DMS53 treated with DMSO at 0.1 percent for 48 hours (cell line): ENCODE results near the gene ADCY7.
A peak's percentile ranks its signal among the peaks of the same experiment; 100 is the strongest.
"Not testable (repeated sequence)": the region's sequence is repeated elsewhere in the genome, so short reads cannot be mapped to it uniquely, and the experiment has no call there.

ENCODE experiments used
- DNase-seq: peaks from one replicate; lab custom pipeline; 2025; ENCODE audit not compliant: unreplicated experiment; lab: John Stamatoyannopoulos, UW

Gene ADCY7

DNA sequence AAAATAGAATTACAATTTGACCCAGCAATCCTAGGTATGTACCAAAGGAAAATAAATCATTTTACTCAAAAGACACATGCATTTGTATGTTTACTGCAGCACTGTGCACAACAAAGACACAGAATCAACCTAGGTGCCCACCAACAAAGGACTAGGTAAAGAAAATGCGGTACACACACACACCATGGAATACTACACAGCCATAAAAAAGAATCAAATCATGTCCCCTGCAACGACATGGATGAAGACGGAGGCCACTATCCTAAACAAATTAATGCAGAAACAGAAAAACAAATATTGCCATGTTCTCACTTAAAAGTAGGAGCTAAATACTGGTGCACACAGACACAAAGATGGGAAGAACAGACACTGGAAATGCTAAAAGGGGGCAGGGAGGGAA, 66.2 kb downstream of the ADCY7 start:
- no peak for DNase-seq

- no peak for DNase-seq
Measured at GRCh38 chr16:50334106-50334975, 68.0 kb downstream of the ADCY7 start.

- no peak for DNase-seq
Measured at GRCh38 chr16:50335196-50335958, 69.0 kb downstream of the ADCY7 start.

- no peak for DNase-seq
Measured at GRCh38 chr16:50336884-50337283, 70.5 kb downstream of the ADCY7 start.

DNA sequence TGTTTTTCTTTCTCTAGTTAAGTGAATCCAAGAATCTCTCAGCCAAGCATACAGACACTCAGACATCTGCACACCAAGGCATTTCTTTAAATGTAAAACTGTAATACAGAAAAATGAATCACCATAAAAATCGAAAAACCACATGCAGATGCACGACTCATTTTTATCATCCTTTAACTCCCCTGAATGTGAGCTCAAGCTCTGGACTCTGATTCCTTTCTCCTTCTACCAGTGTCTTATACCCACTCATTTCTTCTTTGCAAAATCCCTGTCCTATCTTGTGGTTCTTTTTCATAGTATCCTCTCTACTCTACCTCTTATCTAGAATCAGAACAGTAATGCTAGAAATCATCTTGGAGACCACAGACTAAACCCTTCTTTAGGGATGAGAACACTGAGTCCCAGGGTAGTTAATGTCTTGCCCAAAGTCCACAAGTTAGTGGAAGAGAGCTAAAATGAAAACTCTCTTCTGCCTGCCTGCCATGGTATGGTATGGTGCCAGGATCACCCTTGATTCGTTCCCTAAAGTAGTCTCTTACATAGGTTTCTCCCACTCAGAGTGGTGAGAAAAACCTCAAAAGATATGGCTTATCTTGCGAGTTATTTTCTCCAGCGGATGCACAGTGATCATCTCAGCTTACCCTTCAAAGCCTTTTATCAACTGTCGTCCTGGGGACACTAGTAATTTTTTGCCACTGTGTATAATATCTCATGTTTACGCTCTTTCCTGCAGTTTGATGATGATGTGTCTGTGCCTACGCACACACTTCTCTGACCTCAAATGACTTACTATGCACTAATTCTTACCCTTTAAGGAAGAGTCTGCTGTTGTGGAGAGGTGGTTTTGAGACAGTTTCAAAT, 72.2 kb downstream of the ADCY7 start:
- no peak for DNase-seq

GRCh38 chr16:50340578-50340977, 74.2 kb downstream of the ADCY7 start:
- no peak for DNase-seq

DNA sequence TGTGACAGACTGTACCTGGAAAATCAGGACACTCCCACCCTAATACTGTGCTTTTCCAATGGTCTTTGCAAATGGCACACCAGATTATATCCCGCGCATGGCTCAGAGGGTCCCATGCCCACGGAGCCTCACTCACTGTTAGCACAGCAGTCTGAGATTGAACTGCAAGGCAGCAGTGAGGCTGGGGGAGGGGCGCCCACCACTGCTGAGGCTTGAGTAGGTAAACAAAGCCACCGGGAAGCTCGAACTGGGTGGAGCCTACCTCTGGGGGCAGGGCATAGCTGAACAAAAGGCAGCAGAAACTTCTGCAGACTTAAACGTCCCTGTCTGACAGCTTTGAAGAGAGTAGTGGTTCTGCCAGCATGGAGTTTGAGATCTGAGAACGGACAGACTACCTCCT, 77.2 kb downstream of the ADCY7 start:
- DNase-seq: not testable (repeated sequence)

- DNase-seq: not testable (repeated sequence)
Measured at GRCh38 chr16:50345210-50345609, 78.9 kb downstream of the ADCY7 start.

GRCh38 chr16:50351116-50351515, 84.8 kb downstream of the ADCY7 start:
- DNase-seq: no peak

GRCh38 chr16:50351952-50352351, 85.6 kb downstream of the ADCY7 start:
- DNase-seq: no peak

DNA sequence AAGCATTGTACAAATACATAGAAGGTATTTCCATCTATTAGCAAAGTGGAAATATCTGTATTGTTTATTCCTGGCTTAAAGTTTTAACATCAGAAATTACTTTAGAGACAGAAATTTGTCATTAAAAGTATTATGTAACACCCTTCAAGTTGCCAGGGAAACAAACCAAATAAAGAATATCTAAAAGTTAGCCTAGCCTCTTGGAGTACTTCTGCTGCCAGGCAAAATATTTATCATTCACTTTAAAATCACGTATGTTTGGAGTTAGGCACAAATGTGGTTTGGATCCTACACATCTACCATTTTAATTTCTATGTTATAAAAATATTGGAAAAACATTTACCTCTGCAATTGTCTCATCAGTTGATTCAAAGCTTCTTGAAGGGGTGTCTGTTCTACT, 87.7 kb downstream of the ADCY7 start:
- DNase-seq: no peak

- peak; percentile 12 for DNase-seq
Measured at GRCh38 chr16:50354629-50355456, 88.5 kb downstream of the ADCY7 start.

DNA sequence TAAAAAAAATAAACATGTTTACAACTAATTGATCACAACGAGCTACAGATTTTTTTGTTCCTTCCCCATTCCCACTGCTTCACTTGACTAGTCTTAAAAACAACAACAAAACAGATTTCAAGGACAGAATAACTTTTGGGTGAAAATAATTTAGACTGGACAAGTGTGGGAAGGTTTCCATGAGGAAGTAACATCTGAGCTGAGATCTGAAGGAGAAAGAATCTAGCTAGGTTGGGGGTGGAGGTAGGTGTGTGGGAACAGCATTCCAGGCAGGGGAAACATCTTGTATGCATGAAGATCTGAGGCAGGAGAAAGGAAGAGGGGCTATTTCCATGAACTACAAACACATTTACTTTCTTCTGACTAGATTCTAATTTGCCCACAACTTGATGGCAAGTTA, 93.3 kb downstream of the ADCY7 start:
- no peak for DNase-seq

DNA sequence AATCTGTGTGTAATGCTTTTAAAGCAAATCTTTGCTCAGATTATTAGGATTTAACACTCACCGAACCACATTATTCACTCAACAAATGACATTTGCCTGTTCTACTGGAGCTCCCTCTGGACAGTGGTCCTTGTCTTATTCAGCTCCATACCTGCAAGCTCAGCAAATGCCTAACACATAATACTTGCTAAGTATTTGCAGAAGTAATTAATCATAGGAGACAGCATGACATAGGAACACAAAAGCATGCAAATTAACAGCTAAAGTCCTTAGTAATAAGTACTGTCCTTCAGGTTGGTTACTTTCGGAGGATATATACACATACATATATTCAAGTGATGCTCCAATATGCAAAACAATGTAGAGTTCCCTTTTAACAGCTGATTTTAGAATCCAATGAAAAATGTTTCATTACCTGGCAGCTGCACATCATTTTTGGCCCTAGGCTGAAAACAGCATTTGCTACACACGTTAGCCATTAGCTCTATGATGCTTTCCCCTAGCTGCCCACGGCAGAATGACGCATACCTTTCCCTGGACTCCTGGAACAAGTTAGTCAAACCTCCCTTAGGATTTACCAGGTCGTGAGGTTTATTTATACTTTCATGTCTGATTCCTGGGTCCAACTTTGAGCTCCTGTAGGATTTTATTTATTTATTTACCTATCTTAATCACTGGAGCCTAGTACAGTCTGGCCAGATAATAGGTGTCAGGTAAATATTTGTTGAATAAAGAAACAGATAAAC, 93.9 kb downstream of the ADCY7 start:
- no peak for DNase-seq

DNA sequence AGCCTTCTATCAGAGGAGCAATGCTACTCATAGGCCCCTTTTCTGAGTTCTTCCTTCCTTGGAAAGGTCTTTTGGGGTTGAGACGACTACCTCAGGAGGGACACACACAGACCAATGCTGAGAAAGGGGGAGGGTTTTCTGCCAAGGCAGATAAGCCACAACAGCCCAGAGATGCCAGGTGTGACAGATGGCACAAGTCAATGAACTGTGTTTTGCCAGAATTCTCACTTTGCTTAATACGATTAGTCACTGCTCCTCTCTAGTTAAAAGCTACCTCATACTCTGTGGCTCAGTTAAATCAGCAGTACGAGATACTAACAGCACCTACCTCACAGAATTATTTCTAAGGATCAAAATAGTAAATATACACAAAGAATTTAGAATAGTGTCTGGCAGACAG, 94.4 kb downstream of the ADCY7 start:
- no peak for DNase-seq

- DNase-seq: no peak
Measured at GRCh38 chr16:50363656-50364055, 97.3 kb downstream of the ADCY7 start.

DNA sequence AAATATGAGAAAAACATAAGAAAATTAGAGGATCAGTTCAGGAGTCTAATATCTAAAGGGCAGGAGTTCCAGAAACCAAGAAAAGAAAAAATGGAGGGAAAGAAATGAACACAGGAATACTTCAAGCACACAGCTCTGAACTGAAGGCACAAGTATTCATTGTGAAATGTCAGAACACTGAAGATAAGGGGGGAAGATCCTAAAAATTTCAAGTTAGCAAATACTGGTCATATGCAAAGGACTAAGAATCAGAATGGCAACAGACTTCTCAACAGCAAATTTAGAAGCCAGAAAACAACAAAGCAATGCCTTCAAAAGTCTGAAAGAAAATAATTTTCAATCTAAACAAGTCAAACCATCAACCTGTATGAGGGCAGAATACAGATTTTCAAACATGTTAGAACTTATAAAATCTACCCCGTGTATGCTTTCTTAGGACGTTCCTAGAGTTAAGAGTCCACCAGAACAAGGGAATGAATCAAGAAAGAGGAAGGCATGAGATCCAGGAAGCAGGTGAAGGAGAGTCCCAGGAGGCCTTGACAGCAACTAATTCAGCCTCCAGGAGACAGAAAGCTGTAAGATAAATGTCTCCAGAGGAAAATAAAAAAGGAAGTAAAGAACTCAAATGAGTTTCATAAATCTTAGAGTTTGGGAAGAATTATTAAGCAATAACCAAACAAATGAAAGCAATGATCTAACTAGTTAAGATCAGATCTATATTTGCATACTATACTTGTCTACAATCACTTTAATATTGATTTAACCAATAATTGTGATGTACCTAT, 99.6 kb downstream of the ADCY7 start:
- DNase-seq: no peak
